WTC11 (cell line): ENCODE measurements around the gene SMARCA2. TPM values are rescaled to one million over a fixed set of nuclear protein-coding genes. Genes with fewer than 3 reads are reported as not detected.

Experiments
- ATAC-seq: fragments of 200-7000 bp; cut with Tn5 transposase; 2 replicates; pipeline ENCODE4 v1.10.0; 2021; ENCODE audit warnings: mild to moderate bottlenecking, moderate library complexity
- CTCF ChIA-PET: fragments of 300-600 bp; sonication (Branson Sonifier 250); formaldehyde crosslinking; loops from one replicate; lab custom pipeline; 2021; ENCODE audit warnings: antibody characterized with exemption; lab: Charles Lee
- POLR2A ChIA-PET: fragments of 350-600 bp; sonication (Branson Sonifier 250); formaldehyde crosslinking; loops from one replicate; lab custom pipeline; 2021; ENCODE audit warnings: antibody characterized with exemption; lab: Charles Lee
- DNase-seq: peaks from one replicate; pipeline ENCODE4 v3.0.0; 2021; ENCODE audit warnings: low spot score
- H3K27ac Mint-ChIP-seq: 2 replicates; pipeline ENCODE4 v1.8.0; 2021; ENCODE audit warnings: mixed read lengths
- H3K27me3 Mint-ChIP-seq: 2 replicates; pipeline ENCODE4 v1.8.0; 2021; ENCODE audit warnings: low read depth, mild to moderate bottlenecking, moderate library complexity, mixed read lengths
- H3K36me3 Mint-ChIP-seq: 2 replicates; pipeline ENCODE4 v1.8.0; 2021; ENCODE audit warnings: mixed read lengths
- H3K4me1 Mint-ChIP-seq: 2 replicates; pipeline ENCODE4 v1.8.0; 2022; ENCODE audit warnings: mixed read lengths
- H3K4me3 Mint-ChIP-seq: 2 replicates; pipeline ENCODE4 v1.8.0; 2021; ENCODE audit warnings: mild to moderate bottlenecking, moderate library complexity, mixed read lengths
- H3K9me3 Mint-ChIP-seq: 2 replicates; pipeline ENCODE4 v1.8.0; 2021; ENCODE audit warnings: mixed read lengths
- ATF1 ChIP-seq: sonication (generic); formaldehyde crosslinking; IDR thresholded peaks from 2 replicates; pipeline ENCODE4 v1.8.1; 2023; ENCODE audit warnings: mild to moderate bottlenecking, moderate library complexity, missing genetic modification reagents
- ATF3 ChIP-seq: sonication (generic); formaldehyde crosslinking; conservative IDR thresholded peaks from 2 replicates; pipeline ENCODE4 v1.8.1; 2022; ENCODE audit warnings: mild to moderate bottlenecking, missing genetic modification reagents
- E2F4 ChIP-seq: sonication (generic); formaldehyde crosslinking; IDR thresholded peaks from 2 replicates; pipeline ENCODE4 v1.8.1; 2022; ENCODE audit warnings: low read depth, mild to moderate bottlenecking, moderate library complexity, missing genetic modification reagents, borderline replicate concordance
- EMX1 ChIP-seq: fragments of 250-450 bp; sonication (Bioruptor Pico); IDR thresholded peaks from 2 replicates; pipeline ENCODE4 v1.8.0; 2021; ENCODE audit warnings: mild to moderate bottlenecking
- HMGXB4 ChIP-seq: sonication (generic); formaldehyde crosslinking; IDR thresholded peaks from 2 replicates; pipeline ENCODE4 v1.8.1; 2023; ENCODE audit warnings: mild to moderate bottlenecking, moderate library complexity, missing genetic modification reagents
- MAX ChIP-seq: sonication (generic); formaldehyde crosslinking; IDR thresholded peaks from 2 replicates; pipeline ENCODE4 v1.8.0; 2022; ENCODE audit warnings: mild to moderate bottlenecking, missing genetic modification reagents
- MXD4 ChIP-seq: fragments of 250-450 bp; sonication (Bioruptor Pico); IDR thresholded peaks from 2 replicates; pipeline ENCODE4 v1.8.0; 2021; ENCODE audit warnings: mild to moderate bottlenecking, moderate library complexity, borderline replicate concordance
- RORB ChIP-seq: fragments of 250-450 bp; sonication (Bioruptor Pico); IDR thresholded peaks from 2 replicates; pipeline ENCODE4 v1.9.0; 2021; ENCODE audit warnings: mild to moderate bottlenecking
- TEAD1 ChIP-seq: sonication (generic); formaldehyde crosslinking; IDR thresholded peaks from 2 replicates; pipeline ENCODE4 v1.8.0; 2022; ENCODE audit warnings: mild to moderate bottlenecking, missing genetic modification reagents
- ZBTB21 ChIP-seq: sonication (generic); formaldehyde crosslinking; IDR thresholded peaks from 2 replicates; pipeline ENCODE4 v1.8.1; 2023; ENCODE audit warnings: mild to moderate bottlenecking, missing genetic modification reagents, borderline replicate concordance
- ZNF317 ChIP-seq: sonication (generic); formaldehyde crosslinking; IDR thresholded peaks from 2 replicates; pipeline ENCODE4 v1.8.1; 2023; ENCODE audit warnings: low read depth, mild to moderate bottlenecking, moderate library complexity, missing genetic modification reagents, borderline replicate concordance
- ZNF396 ChIP-seq: fragments of 250-450 bp; sonication (Bioruptor Pico); IDR thresholded peaks from 2 replicates; pipeline ENCODE4 v1.8.0; 2021; ENCODE audit warnings: mild to moderate bottlenecking, moderate library complexity, borderline replicate concordance
- ZNF416 ChIP-seq: fragments of 250-450 bp; sonication (Bioruptor Pico); IDR thresholded peaks from 2 replicates; pipeline ENCODE4 v1.9.0; 2021; ENCODE audit warnings: mild to moderate bottlenecking, inconsistent platforms
- ZNF512 ChIP-seq: sonication (generic); formaldehyde crosslinking; IDR thresholded peaks from 2 replicates; pipeline ENCODE4 v1.8.1; 2022; ENCODE audit warnings: missing genetic modification reagents, borderline replicate concordance
- total RNA-seq: library from RNA; stranded (reverse); gene quantifications from 3 replicates; pipeline ENCODE4 v1.2.3, GENCODE V29; 2021
- TF ChIP-seq, protein P1 (sequence below): sonication (generic); formaldehyde crosslinking; IDR thresholded peaks from 2 replicates; pipeline ENCODE4 v1.8.1; 2023; ENCODE audit warnings: mild to moderate bottlenecking, missing genetic modification reagents, moderate library complexity
- TF ChIP-seq, protein P2 (sequence below): fragments of 200-600 bp; IDR thresholded peaks from 2 replicates; pipeline ENCODE4 v1.8.0; 2022; ENCODE audit warnings: antibody characterized with exemption
- TF ChIP-seq, protein P3 (sequence below): fragments of 250-450 bp; sonication (Bioruptor Pico); IDR thresholded peaks from 2 replicates; pipeline ENCODE4 v1.9.0; 2021; ENCODE audit warnings: mild to moderate bottlenecking, borderline replicate concordance

The SMARCA2 gene
- total RNA-seq, 1 experiment from 2014 or later = 20.3 TPM

- TF ChIP-seq ZNF317 (CRISPR knock-in tag) = no peak
Observed at GRCh38 chr9:2159521-2160454, 144.6 kb downstream of the SMARCA2 start (continued).

- CTCF ChIA-PET = no interaction called here
- Mint-ChIP-seq H3K4me1 (peaks cover 62% of the 10 kb centered on the region), H3K27ac (peak overlapping the region; percentile 39)
- POLR2A ChIA-PET = no interaction called here
- TF ChIP-seq, protein P1, sequence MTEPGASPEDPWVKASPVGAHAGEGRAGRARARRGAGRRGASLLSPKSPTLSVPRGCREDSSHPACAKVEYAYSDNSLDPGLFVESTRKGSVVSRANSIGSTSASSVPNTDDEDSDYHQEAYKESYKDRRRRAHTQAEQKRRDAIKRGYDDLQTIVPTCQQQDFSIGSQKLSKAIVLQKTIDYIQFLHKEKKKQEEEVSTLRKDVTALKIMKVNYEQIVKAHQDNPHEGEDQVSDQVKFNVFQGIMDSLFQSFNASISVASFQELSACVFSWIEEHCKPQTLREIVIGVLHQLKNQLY = no peak
- TF ChIP-seq ZBTB21 (CRISPR knock-in tag) (no peak), RORB (CRISPR knock-in tag) (no peak), HMGXB4 (CRISPR knock-in tag) (no peak), MXD4 (CRISPR knock-in tag) (no peak), ZNF512 (CRISPR knock-in tag) (no peak), TEAD1 (CRISPR knock-in tag) (no peak)
- TF ChIP-seq, all 79 proteins: peak for 0
- no peak for DNase-seq
- H3K36me3 Mint-ChIP-seq = no peaks in the 10 kb centered on the region
- H3K4me3 Mint-ChIP-seq = no peak overlapping the region
- no peaks in the 10 kb centered on the region for H3K27me3 Mint-ChIP-seq
- no peaks in the 10 kb centered on the region for H3K9me3 Mint-ChIP-seq
- ATAC-seq = no peak
Observed at GRCh38 chr9:2161661-2162060, 146.5 kb downstream of the SMARCA2 start.

DNA sequence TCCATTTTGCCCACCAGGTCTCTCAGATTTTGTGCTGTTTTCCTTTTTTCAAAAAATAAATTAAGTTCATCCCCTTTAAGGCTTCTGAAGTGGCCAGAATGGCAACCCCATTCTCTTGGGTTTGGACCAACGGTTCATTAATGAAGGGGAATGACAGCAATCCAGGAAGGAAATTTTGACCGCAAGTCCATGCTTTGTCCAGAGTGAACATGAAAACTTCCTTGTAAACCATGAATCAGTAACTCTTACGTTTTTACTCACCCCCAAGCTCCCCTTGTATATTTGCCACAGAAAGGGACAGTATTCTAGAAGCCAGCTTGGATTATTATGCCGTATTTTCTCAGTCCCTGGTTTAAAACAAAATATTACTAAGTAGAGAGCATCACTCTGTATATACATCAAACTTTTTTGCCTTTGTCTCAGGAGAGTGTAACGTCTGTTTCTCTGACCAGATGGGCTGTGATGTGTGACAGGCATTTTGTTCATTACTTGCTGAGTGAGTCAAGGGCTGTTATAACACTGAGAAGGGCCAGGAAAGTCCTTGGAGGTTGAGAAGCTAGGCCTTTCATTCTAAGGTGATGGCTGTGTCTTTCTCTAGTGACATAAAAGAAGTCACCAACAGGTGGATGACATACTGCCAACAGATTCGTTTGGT, 148.2 kb downstream of the SMARCA2 start:
- Mint-ChIP-seq H3K27ac (no peak overlapping the region), H3K36me3 (no peaks in the 10 kb centered on the region), H3K27me3 (no peaks in the 10 kb centered on the region), H3K4me3 (no peak overlapping the region), H3K9me3 (no peaks in the 10 kb centered on the region), H3K4me1 (peaks cover 51% of the 10 kb centered on the region)
- POLR2A ChIA-PET = no interaction called here
- ATAC-seq (no peak), DNase-seq (no peak)
- TF ChIP-seq ZNF396 (CRISPR knock-in tag) = no peak
- TF ChIP-seq, protein P2, sequence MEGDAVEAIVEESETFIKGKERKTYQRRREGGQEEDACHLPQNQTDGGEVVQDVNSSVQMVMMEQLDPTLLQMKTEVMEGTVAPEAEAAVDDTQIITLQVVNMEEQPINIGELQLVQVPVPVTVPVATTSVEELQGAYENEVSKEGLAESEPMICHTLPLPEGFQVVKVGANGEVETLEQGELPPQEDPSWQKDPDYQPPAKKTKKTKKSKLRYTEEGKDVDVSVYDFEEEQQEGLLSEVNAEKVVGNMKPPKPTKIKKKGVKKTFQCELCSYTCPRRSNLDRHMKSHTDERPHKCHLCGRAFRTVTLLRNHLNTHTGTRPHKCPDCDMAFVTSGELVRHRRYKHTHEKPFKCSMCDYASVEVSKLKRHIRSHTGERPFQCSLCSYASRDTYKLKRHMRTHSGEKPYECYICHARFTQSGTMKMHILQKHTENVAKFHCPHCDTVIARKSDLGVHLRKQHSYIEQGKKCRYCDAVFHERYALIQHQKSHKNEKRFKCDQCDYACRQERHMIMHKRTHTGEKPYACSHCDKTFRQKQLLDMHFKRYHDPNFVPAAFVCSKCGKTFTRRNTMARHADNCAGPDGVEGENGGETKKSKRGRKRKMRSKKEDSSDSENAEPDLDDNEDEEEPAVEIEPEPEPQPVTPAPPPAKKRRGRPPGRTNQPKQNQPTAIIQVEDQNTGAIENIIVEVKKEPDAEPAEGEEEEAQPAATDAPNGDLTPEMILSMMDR = no peak
- TF ChIP-seq, protein P3, sequence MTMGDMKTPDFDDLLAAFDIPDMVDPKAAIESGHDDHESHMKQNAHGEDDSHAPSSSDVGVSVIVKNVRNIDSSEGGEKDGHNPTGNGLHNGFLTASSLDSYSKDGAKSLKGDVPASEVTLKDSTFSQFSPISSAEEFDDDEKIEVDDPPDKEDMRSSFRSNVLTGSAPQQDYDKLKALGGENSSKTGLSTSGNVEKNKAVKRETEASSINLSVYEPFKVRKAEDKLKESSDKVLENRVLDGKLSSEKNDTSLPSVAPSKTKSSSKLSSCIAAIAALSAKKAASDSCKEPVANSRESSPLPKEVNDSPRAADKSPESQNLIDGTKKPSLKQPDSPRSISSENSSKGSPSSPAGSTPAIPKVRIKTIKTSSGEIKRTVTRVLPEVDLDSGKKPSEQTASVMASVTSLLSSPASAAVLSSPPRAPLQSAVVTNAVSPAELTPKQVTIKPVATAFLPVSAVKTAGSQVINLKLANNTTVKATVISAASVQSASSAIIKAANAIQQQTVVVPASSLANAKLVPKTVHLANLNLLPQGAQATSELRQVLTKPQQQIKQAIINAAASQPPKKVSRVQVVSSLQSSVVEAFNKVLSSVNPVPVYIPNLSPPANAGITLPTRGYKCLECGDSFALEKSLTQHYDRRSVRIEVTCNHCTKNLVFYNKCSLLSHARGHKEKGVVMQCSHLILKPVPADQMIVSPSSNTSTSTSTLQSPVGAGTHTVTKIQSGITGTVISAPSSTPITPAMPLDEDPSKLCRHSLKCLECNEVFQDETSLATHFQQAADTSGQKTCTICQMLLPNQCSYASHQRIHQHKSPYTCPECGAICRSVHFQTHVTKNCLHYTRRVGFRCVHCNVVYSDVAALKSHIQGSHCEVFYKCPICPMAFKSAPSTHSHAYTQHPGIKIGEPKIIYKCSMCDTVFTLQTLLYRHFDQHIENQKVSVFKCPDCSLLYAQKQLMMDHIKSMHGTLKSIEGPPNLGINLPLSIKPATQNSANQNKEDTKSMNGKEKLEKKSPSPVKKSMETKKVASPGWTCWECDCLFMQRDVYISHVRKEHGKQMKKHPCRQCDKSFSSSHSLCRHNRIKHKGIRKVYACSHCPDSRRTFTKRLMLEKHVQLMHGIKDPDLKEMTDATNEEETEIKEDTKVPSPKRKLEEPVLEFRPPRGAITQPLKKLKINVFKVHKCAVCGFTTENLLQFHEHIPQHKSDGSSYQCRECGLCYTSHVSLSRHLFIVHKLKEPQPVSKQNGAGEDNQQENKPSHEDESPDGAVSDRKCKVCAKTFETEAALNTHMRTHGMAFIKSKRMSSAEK = no peak
- TF ChIP-seq ATF3 (CRISPR knock-in tag) = no peak
- TF ChIP-seq MAX (CRISPR knock-in tag) = no peak
- no peak for TF ChIP-seq ZNF416 (CRISPR knock-in tag)
- no peak for TF ChIP-seq E2F4 (CRISPR knock-in tag)
- TF ChIP-seq ATF1 = no peak
- TF ChIP-seq EMX1 (CRISPR knock-in tag) = no peak
- CTCF ChIA-PET = no interaction called here
